HG02610 (cell line): ENCODE results near the gene ZNF30.
"Not testable (repeated sequence)": the region's sequence is repeated elsewhere in the genome, so short reads cannot be mapped to it uniquely, and the experiment has no call there.

Source experiments
- ATAC-seq: cut with Tn5 transposase; IDR thresholded peaks from one replicate; pipeline ENCODE4 v1.9.1; 2021; ENCODE audit warnings: mild to moderate bottlenecking, moderate library complexity; ENCODE audit not compliant: unreplicated experiment

The ZNF30 gene

DNA sequence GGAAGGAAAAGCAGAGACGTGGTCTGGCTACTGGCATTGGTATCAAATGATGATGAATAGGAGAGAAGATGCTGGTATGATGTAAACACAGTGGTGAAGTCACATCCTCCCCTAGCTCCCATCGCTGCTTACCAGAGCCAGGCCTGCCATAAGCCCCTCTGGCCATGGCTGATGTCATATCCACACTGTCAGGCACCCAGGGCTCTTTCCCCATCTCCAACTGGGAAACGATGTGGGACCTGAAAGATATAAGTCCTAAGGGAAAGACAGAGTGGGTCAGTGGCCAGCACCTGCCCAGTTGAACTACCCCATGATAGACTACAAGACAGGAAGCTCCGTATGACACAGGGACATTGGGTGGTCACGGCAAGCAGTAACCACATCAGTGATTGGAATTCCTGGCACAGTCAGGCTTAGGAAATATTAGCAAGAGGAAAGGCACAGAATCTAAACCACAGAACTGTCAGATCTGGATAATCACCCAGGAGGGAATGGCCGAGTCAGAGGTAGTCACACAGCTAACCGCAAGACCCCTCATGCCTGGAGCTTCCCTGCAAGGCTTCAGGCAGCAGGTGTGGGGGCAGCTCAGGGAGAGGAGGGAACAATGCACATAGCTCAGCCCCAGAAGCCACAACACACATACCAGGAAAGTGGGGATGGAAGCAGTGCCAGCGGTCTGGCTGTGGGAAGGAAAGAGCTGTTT lies 33.6 kb downstream of the ZNF30 start:
- ATAC-seq: no peak

DNA sequence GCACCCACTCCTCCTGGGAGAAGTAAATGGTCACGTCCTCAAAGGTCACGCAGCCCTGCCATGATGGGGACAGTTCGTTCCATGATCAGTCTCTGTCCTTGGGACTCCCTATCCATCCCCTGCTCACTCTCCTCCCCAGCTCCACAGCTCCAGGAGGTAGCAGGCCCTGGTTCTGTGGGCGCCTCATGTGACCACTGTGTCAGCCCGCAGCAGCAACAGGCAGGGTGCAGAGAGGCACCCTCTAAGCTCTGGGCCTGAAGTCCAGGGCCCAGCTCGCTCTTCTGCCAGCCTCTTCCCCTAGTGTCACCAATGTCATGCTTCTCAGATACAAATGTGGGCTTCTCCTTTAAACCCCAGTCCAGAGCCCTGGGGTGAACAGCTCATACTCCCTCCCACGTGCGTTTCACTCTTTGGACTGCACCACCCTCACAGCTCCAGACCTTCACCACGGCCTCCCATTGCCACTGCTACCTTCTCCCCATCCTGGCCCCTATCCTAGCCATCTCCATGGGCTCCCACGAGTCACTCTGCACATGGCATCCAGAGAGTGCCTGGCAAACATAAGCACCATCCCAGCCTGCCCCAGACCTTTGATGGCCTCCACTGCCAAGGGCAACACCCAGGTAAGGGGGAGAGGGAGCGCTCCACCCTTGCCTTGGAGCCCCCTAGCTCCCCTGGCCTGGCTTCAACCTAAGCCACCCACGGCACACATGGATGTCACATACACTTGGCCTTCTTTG lies 34.4 kb downstream of the ZNF30 start:
- no peak for ATAC-seq

DNA sequence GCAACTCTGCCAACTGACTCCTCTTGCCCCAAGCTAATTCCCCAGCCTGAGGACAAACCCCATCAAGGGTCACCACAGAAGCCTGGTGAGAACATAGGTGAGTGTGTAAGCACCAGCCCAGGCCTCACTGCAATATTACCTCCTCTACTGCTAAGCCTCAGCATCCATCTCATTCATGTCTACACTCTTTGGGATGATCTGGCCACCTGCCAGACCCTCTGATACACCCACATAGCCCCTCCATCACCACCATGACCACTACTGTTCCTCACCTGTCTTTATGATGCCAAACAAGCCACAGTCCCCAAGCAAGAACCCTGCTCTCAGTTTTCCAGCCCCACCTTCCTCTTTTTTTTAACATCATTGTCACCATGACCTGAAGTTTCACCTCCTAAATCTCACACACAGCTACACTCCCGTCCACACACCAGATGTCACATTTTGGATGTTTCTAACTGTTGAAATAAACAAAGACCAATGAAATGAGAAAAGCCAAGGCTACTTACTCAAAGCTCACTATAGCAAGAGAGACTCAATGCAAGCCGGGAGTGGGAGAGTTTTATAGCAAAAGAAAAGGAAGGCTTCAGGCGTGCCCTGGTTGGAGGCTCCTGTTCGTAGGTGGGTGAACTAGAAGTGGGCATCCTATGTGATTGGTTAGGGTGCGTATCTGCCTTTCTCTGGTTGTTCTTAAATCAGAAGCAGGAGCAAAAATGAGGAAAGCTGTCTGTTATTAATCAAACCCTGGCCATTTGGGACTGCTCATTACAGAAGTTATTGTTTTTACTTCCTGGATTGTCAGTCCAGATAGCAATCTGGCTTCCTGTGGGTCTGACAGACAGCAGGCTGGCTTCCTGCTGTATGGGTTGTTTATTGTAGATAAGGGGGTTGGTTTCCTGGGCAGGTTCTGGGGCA lies 35.3 kb downstream of the ZNF30 start:
- no peak for ATAC-seq

DNA sequence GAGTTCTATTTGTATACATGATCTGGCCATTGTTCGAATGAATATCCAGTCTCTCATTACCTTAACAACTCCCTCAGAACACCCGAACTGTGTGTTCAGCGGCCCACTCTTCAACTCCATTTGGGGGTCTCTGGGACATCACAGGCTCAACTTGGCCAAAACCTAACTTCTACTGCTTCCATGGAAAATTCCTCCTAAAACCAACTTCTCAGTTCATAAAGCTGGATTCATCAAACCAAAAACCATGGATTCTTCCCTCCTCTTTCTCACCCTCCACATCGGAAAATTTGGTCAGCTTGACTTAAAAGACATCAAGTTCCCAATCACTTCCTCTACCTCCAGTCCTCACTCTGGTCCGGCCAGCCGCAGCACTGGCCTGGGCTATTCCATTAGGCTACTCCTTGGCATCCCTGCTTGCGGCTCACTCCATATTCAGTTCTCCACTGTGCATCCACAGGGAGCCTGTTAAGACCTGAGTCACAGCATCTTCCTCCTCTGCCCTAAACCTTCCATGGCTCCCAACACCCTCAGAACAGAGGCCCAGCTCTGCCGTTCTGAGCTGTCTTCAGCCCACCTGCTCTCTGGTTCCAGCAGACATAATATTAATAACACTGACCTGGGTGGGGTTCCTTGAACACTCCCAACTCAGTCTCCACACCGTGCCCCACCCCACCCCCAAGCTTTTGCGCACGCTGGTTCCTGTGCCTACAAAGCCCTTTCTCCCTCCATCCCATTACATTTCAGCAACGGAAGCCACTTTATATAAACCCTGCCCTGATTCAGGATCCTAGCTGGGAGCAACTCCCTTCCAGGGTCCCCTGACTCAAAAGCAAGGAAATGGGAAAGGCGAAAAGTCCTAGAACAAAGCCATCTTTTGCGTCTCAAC lies 36.2 kb downstream of the ZNF30 start:
- no peak for ATAC-seq

DNA sequence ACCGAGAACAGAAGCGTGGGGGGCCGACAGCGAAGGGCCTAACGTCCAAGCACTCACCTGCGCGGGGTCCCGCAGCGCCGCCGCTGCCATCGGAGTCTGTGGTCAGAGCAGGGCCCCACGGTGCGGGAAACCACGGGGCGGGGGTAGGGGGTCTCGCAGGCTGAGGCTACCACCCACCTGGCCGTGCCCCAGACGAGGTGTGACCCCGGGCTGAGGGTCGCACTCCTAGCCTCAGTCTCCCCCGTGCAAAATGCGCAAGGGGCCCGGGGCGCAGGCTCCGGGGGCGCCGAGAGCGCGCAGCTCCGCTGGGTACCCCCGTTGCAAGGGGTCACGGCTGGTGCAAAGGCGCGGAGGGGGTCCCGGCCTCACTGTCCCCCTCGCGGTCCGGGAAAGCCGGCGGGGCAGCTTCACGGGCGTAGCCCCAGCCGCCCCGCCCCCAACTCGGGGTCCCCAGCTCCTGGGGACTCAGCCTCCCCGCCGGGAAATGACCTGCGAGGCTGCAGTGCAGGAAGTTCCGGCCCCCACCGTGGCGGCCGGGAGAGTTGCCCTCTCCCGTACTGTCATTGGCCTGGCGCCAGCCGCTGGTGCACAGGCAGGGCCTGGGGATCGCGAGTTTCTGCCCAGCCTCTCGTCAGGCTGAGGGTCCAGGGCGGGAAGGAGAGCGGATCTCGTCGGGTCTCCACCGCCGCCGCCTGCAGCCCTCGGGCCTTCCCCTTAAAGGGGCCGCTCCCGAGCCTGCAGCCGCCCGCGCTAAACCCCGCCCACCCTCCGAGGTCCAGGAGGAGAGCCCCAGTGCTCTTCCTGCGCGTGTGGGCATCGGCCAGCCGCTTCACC lies 37.1 kb downstream of the ZNF30 start, which contains the start of gene ZNF792:
ZNF792 (minus strand) TSS at position 657 of the 834 bp plus-strand sequence; CDS start at position 90, 567 bp downstream.
- ATAC-seq: peak; percentile 51

DNA sequence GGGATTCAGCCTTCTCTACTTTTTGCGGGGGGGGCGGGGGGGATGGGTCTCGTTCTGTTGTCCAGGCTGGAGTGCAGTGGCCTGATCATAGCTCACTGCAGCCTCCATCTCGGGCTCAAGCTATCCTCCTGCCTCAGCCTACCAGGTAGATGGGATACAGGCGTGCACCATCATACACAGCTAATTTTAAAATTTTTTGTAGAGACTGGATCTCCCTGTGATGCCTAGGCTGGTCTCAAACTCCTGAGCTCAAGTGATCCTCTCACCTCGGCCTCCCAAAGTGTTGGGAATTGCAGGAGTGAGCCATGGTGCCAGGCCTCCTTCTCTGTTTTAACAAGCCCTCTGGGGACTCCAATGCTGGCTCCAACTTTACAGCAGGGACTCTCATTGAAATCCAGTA lies 37.9 kb downstream of the ZNF30 start:
- no peak for ATAC-seq

DNA sequence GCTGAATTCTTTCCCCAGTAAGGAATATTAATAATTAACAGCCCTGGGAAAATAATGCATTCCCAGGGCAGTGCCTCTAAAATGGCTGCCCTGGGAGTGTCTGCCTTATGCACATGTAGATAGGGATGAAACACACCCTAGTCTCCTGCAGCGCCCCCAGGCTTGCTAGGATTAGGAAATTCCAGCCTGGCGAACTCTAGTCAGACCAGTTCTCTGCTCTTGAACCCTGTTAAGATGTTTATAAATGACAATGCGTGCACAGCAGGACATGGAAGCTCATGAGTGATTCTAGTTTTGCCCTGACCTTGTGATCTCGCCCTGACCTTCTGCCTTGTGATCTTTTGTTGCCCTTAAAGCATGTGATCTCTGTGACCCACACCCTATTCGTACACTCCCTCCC lies 38.8 kb downstream of the ZNF30 start:
- ATAC-seq: not testable (repeated sequence)

DNA sequence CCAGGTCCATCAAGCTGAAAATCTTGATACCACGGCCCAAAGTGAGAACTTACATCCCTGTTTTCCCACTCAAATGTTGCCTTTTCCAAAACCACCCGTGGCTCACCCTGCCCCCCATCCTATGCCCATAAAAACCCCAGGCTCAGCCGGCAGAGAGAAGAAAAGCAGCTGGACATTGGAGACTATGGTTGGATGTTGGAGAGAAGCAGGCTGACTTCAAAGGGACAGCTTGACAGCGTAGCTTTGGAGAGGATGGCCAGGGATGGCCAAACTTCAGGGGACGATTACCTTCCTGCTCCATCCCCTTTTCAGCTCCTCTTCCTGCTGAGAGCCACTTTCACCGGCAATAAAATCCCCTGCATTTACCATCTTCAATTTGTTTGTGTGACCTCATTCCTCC lies 40.8 kb downstream of the ZNF30 start:
- ATAC-seq: no peak

DNA sequence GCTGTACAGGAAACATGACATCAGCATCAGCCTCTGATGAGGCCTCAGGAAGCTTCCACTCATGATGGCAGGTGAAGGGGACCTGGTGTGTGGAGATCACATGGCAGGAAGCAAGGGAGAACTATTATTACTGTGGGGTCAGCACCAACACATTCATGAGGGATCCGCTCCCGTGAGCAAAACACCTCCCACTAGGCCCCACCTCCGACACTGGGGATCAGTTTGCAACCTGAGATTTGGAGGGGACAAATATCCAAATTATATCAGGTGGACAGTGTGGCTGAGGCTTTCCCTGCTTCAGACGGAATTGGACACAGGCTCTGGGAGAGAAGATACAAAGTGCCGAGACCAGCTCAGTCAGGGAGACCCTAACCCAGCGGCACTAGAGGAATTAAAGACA lies 43.0 kb downstream of the ZNF30 start:
- ATAC-seq: no peak

DNA sequence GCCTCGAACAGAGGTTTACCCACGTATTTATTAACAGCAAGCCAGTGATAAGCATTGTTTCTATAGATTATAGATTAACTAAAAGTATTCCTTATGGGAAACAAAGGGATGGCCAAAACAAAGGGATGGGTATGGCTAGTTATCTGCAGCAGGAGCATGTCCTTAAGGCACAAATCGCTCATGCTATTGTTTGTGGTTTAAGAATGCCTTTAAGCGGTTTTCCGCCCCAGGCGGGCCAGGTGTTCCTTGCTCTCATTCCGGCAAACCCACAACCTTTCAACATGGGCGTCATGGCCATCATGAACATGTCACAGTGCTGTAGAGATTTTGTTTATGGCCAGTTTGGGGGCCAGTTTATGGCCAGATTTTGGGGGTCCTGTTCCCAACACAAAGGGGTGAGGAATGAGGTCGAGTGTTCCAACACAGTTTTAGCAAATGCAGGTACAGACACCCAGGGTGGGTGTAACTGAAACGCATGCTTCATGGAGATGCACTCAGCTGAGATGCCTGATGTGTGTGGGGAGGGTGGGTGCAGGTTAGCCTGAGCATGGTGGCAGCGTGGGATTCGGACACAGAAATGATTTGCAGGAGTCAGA lies 43.6 kb downstream of the ZNF30 start:
- ATAC-seq: not testable (repeated sequence)

DNA sequence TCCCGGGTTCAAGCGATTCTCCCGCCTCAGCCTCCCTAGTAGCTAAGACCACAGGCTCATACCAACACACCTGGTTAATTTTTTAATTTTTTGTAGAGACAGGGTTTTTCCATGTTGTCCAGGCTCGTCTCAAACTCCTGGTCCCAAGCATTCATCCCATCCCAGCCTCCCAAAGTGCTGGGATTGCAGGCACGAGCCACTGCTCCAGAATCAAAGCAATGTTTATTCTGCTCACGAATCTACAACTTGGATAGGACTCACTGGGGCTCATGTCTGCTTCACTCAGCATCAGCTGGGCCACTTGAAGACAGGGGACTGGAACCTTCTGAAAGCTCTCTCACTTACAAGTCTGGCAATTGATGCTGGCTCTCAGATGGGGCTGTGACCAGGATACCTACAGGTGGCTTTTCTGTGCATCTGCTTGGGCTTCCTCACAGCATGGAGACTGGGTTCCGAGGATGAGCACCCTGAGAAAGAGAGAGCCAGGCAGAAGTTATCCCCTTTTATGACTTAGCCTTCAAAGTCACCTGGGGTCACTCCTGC lies 45.5 kb downstream of the ZNF30 start:
- ATAC-seq: no peak

DNA sequence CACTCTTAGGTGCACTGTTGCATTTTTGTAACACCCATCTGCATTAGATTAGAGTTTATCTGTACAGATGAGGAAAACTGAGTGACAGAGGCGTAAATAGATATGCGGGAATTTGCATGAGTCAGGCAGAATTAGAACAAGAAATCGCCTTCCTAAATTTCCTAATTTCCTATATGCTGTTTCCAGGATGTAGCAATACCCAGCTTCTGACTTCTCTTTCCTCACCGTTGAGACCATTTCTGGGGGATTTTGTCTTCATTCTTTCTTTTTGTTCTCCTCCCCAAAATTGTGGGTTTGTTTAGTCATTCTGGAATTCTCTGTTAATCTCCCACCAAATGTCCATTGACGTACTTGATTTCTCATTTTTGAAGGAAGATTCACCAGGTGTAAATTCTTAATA lies 47.9 kb downstream of the ZNF30 start:
- no peak for ATAC-seq

DNA sequence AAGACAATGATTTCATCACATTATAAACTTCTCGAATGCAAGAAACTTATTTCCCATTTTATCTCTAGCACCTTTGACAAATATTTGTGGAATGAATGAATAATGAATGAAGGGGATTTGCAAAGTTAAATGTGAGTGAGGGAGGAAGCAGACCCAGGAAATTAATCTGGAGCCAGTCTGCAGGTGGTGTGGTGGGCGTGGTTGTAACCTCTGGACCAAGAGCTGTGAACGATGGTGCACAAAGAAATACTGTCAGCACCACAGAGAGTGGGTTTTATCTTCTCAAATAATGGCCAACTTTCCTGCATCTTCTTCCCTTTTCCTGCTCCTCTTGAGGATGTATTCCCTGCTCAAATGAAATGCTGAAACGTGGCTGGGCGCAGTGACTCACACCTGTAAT lies 48.4 kb downstream of the ZNF30 start:
- no peak for ATAC-seq

DNA sequence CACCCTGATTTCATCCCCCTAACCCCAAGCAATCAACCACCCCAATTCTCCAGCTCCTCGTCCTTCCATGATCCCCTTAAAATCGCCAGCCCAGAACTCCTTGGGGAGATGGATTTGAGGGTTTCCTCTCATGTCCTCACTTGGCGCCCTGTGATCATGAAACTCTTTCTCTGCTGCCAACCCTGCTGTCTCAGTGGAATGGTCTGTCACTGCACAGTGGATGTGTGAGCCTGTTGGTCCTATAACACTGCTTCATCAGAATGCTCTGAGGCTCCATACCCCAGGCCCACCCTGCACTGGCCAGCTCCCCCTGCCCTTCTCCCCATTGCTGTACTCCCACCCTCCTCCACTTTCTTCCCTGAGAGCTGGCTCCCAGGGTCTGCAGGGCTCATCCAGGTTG lies 49.9 kb downstream of the ZNF30 start:
- ATAC-seq: no peak

DNA sequence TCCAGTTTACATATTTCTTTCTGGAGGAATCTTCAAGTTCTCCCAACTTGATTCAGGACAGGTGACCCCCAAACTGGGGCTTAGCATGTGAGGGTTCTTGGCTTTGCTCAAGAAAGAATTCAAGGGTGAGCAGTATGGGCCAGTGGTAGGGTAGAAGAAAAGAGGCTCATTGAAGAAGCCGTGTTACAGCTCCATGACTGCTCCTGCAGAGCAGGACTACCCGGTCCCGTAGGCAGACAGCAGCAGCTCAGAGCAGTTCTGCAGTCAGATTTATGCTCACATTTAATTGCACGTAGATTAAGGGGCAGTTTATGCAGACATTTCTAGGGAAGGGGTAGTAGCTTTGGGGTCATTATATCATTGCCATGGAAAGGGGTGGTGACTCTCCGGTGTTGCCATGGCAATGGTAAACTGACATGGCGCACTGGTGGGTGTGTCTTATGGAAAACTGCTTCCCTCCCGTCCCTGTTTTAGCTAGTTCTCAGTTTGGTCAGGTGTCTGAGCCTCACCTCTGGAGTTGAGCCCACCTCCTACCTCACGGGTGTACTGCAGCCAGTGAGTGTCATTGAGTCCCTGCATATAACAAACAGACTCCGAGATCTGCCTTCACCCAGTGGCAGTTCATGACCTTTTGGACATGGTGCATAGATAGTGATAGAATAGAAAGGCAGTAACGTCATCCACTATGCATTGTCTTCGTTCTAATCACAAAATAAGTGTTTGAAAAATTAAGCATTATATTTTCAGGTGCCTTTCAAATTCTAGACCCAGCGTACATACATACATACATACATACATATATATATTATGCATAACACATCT lies 53.3 kb downstream of the ZNF30 start:
- no peak for ATAC-seq

DNA sequence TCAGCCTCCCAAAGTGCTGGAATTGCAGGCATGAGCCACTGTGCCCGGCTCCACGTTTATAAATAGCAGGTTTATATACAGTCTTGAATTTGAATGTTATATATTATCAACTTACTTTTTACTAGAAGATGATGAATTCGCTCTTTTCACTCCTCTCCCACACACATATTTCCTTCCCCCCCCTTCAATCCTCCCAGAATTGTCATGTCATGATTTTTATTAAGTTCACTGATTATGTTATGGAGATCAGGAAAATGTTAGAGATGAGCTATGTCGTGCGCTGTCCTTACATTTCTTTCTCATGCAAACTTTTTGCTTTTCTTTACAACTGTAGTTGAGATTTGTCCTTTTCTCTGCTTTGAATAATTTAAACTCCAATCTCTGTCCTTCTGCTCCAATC lies 55.6 kb downstream of the ZNF30 start:
- ATAC-seq: no peak

DNA sequence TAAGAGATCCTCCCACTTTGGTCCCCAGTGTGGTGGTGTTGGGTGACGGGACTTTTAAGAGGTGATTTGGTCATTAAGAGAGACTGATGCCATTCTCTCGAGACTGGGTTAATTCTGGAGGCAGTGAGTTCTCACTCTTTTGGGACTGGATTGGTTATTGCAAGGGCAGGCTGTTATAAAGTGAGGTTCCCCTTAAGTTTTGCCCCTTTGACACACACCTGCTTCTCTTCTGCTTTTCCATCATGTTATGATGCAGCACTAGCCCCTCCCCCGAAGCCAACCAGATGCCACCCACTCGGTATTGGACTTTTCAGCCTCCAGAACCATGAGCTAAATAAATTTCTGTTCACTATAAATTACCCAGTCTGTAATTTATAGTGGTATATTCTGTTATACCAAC lies 57.1 kb downstream of the ZNF30 start:
- ATAC-seq: no peak

DNA sequence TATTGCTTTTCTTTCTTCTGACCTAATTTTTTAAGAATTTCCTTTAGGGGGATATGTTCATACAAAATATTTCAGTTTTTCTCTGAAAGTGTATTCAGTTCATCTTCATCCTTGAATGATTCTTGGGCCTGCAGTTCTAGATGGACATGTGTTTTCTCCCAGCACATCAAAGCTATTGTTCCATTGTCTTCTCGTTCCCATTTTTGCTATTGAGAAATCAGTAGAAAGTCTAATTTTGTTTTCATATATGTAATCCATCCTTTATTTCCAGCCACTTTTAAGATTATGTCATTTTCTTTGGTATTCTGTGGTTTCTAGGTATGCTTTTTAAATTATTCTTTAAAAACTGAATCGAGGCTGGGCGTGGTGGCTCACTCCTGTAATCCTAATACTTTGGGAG lies 57.6 kb downstream of the ZNF30 start:
- ATAC-seq: no peak
